Osteocyte (in vitro differentiated cells): ENCODE data around the gene DGKD. TPM values are rescaled to one million over a fixed set of nuclear protein-coding genes. Genes with fewer than 3 reads are reported as not detected.

ENCODE experiments used
- DNase-seq: peaks from one replicate; pipeline ENCODE4 v3.0.0; 2021; ENCODE audit warnings: mixed read lengths; ENCODE audit not compliant: unreplicated experiment; ENCODE audit errors: extremely low spot score
- H3K27ac Mint-ChIP-seq: one replicate; pipeline ENCODE4 v1.8.0; 2021; ENCODE audit warnings: mild to moderate bottlenecking, mixed read lengths; ENCODE audit not compliant: unreplicated experiment
- H3K27me3 Mint-ChIP-seq: one replicate; pipeline ENCODE4 v1.8.0; 2021; ENCODE audit warnings: mixed read lengths; ENCODE audit not compliant: unreplicated experiment
- H3K36me3 Mint-ChIP-seq: one replicate; pipeline ENCODE4 v1.8.0; 2021; ENCODE audit warnings: mixed read lengths; ENCODE audit not compliant: unreplicated experiment
- H3K4me1 Mint-ChIP-seq: one replicate; pipeline ENCODE4 v1.8.0; 2021; ENCODE audit warnings: mixed read lengths; ENCODE audit not compliant: unreplicated experiment
- H3K4me3 Mint-ChIP-seq: one replicate; pipeline ENCODE4 v1.8.0; 2021; ENCODE audit warnings: mild to moderate bottlenecking, moderate library complexity, mixed read lengths; ENCODE audit not compliant: unreplicated experiment
- H3K9me3 Mint-ChIP-seq: one replicate; pipeline ENCODE4 v1.8.0; 2021; ENCODE audit warnings: mixed read lengths; ENCODE audit not compliant: unreplicated experiment
- total RNA-seq: library from RNA; stranded (reverse); gene quantifications from 2 replicates; pipeline ENCODE4 v1.2.1, GENCODE V29; 2021
- TF ChIP-seq, protein P1 (sequence below): fragments of 200-600 bp; sonication (generic); IDR thresholded peaks from 2 replicates; pipeline ENCODE4 v1.5.0; 2021; ENCODE audit warnings: antibody characterized with exemption, mild to moderate bottlenecking, moderate library complexity

Gene DGKD
- total RNA-seq, 1 donor from 2014 or later = 70.5 TPM

DNA sequence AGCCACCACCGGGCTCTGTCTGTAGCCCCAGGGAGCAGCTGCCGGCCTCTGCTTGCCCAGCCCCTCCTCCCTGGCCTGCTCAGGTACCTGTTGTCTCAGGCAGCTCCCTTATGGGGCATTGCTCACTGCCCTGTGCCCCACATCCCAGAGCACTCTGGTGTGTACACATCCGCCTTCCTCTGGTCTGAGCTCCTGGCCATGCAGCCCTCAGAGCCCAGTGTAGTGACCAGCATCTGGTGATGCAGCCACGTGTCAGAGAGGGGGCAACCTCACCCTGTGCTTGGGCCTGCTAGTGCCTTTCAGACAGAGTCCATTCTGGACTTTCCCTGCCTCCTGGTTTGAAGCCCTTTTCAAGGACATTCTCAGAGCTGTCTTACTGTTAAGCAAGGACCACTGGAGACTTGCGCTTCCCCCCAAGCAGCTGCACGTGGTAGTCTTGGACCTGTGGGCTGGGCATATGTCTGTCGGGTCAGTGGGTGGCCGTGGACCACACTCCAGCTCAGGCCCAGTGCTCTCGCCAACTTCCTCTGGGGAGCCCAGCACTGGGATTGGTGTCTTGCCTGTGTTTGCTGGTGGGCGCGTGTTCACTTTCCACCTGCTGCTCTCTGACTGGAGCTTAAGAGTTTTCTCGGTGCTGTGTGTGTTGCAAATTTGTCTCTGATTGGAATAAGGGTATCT is 30.7 kb downstream of the DGKD start:
- H3K4me3 Mint-ChIP-seq = no peak overlapping the region
- H3K36me3 Mint-ChIP-seq = peaks cover 10% of the 10 kb centered on the region
- no peaks in the 10 kb centered on the region for H3K9me3 Mint-ChIP-seq
- peaks cover 65% of the 10 kb centered on the region for H3K4me1 Mint-ChIP-seq
- no peaks in the 10 kb centered on the region for H3K27me3 Mint-ChIP-seq
- H3K27ac Mint-ChIP-seq = peak overlapping the region; percentile 98
- no peak for DNase-seq
- TF ChIP-seq, protein P1, sequence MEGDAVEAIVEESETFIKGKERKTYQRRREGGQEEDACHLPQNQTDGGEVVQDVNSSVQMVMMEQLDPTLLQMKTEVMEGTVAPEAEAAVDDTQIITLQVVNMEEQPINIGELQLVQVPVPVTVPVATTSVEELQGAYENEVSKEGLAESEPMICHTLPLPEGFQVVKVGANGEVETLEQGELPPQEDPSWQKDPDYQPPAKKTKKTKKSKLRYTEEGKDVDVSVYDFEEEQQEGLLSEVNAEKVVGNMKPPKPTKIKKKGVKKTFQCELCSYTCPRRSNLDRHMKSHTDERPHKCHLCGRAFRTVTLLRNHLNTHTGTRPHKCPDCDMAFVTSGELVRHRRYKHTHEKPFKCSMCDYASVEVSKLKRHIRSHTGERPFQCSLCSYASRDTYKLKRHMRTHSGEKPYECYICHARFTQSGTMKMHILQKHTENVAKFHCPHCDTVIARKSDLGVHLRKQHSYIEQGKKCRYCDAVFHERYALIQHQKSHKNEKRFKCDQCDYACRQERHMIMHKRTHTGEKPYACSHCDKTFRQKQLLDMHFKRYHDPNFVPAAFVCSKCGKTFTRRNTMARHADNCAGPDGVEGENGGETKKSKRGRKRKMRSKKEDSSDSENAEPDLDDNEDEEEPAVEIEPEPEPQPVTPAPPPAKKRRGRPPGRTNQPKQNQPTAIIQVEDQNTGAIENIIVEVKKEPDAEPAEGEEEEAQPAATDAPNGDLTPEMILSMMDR = no peak

DNA sequence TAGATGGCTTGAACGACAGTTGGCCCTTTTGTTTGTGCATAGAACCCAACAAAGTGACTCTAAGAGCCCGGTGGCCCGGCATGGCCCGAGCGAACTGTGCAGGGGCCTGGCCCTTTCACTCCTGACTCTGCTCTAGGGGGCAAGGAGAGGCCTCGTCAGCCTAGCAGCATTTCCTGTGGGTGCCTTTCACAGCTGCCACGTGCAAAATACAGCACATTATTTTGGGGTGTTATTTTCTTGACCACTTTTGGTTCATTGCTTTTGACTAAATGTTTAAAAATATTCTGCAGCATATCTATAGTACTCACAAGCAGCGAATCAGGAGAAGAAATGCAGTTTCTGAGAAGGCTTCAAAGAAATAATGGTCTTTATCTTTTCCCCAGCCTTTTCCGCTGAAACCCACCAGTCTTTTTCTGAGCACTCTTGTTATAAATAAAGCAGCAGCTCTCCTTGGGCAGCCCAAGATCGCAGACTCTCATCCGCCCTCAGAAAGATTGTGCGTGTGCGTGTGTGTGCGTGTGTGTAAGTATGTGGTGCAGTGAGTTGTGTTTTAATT is 31.3 kb downstream of the DGKD start:
- no peak for DNase-seq
- H3K36me3 Mint-ChIP-seq = peaks cover 10% of the 10 kb centered on the region
- H3K27me3 Mint-ChIP-seq = no peaks in the 10 kb centered on the region
- peak overlapping the region; percentile 98 for H3K27ac Mint-ChIP-seq
- H3K9me3 Mint-ChIP-seq = no peaks in the 10 kb centered on the region
- TF ChIP-seq, protein P1 = no peak
- no peak overlapping the region for H3K4me3 Mint-ChIP-seq
- peaks cover 66% of the 10 kb centered on the region for H3K4me1 Mint-ChIP-seq

DNA sequence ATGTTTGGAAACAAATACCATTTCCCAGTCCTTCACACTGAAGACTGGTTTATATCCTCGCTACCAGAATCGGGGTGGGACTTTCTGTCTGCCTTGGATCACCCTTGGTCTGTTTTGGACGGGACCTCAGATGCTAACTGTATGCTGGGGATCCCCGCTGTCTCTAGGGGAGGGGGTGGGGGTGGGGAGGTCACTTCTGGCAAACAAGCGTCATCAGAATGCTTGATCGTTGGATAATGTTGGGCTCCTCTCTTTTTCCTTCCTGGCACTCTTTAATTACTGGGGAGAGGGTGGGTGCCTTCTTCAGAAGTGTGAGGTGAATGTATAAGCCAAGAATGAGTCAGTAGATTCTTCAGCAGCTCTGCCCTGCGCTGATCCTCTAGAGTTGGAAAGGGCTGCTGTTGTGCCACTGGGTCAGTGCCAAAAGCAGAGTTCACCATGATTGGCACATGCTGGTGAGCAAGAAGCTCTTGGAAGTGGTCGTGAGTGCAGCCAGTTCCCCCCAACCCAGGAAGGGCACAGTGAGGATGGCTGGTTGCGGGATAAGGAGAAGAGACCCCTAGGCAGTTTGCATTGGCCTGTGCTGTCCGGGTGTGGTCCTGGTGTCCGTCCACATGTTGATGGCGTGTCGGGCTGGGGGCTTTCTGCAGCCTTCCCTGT is 32.2 kb downstream of the DGKD start:
- H3K9me3 Mint-ChIP-seq = no peaks in the 10 kb centered on the region
- H3K4me3 Mint-ChIP-seq = no peak overlapping the region
- H3K27me3 Mint-ChIP-seq = no peaks in the 10 kb centered on the region
- H3K36me3 Mint-ChIP-seq = peaks cover 15% of the 10 kb centered on the region
- TF ChIP-seq, protein P1 = no peak
- H3K27ac Mint-ChIP-seq = peak overlapping the region; percentile 98
- DNase-seq = no peak
- peaks cover 69% of the 10 kb centered on the region for H3K4me1 Mint-ChIP-seq

DNA sequence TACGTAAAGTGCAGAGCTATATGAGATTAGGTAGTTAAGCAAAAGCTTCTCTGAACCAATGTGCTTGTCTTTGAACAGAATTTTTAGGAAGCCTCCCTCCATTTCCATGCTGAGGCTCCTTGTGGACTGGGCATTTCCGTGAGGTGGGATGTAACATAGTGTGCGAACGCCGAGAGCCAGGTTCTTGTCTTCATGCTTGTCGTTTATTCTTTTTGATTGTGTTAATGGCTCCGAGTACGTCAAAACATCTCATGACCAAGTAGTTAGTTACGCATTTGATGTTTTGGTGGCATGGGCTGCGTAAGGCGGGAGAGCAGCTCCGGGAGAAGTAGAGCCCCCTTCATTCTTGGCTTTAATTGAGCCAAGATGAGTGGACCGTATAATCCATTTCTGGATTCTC is 32.9 kb downstream of the DGKD start:
- peak overlapping the region; percentile 98 for H3K27ac Mint-ChIP-seq
- TF ChIP-seq, protein P1 = no peak
- peaks cover 17% of the 10 kb centered on the region for H3K36me3 Mint-ChIP-seq
- no peak overlapping the region for H3K4me3 Mint-ChIP-seq
- peaks cover 70% of the 10 kb centered on the region for H3K4me1 Mint-ChIP-seq
- H3K27me3 Mint-ChIP-seq = no peaks in the 10 kb centered on the region
- no peak for DNase-seq
- no peaks in the 10 kb centered on the region for H3K9me3 Mint-ChIP-seq
